Measurements from ENCODE around the gene RGPD8.

The RGPD8 gene

GRCh38 chr2:112332123-112332696 lies 101.2 kb downstream of the RGPD8 start:
- no peak for DNase-seq (ENCODE audit: low read depth)

- DNase-seq (ENCODE audit: low read depth), result no peak
Measured at GRCh38 chr2:112322919-112323318, 110.5 kb downstream of the RGPD8 start.

- DNase-seq (ENCODE audit: low read depth), result peak; percentile 31
Measured at GRCh38 chr2:112321375-112322320, 111.8 kb downstream of the RGPD8 start.

All from iris pigment epithelial cell (primary cell).